Pancreas (tissue), 10 donors: ENCODE measurements around the gene LIF. TPM values are rescaled to one million over a fixed set of nuclear protein-coding genes. Genes with fewer than 3 reads are reported as not detected.

Experiments used
- ATAC-seq, 4 donors: fragments of 200-7000 bp; cut with Tn5 transposase; one replicate each; pipeline versions ENCODE4 v1.8.0 to v1.9.1; 2020; ENCODE audit warnings: mild to moderate bottlenecking in 4 of 4, moderate library complexity in 4 of 4
- DNase-seq, 6 donors: peaks; one replicate each; pipeline ENCODE4 v3.0.0-alpha.2; 2020
- FAIRE-seq: peaks from 2 replicates; lab custom pipeline; 2012; peaks lifted over from hg19 to GRCh38; lab: Jason Lieb, UNC
- H3K27ac ChIP-seq, 4 donors: fragments of 200-600 bp; sonication (generic); 1 replicate in 3 of 4; 2 replicates in 1 of 4; pipeline versions ENCODE4 v1.5.0 to v1.8.0; 2020
- H3K27me3 ChIP-seq, 4 donors: fragments of 200-600 bp; one replicate each; pipeline ENCODE4 v1.8.0; 2021
- H3K36me3 ChIP-seq, 3 donors: fragments of 200-600 bp; sonication (generic) in 1 of 3; one replicate each; pipeline versions ENCODE4 v1.5.0 to v1.8.0; 2020 to 2021
- H3K4me1 ChIP-seq, 3 donors: fragments of 200-600 bp; one replicate each; pipeline ENCODE4 v1.8.0; 2021
- H3K4me3 ChIP-seq, 4 donors: fragments of 200-600 bp; sonication (generic) in 2 of 4; one replicate each; pipeline versions ENCODE4 v1.5.0 to v1.8.0; 2020 to 2021
- H3K9me3 ChIP-seq, 4 donors: fragments of 200-600 bp; one replicate each; pipeline ENCODE4 v1.8.0; 2021
- WGBS, 2 donors: extraction: QIAGEN DNeasy Blood & Tissue Kit; methylation state at CpG; one replicate each; pipeline ENCODE4 v1.1.7; 2013; 5-methylcytosine and 5-hydroxymethylcytosine counted together
- intact Hi-C, 3 donors: fragments of 100-400 bp; cut with DNase I; formaldehyde crosslinking; loops; one replicate each; pipeline versions ENCODE4 v1.11.1 to v1.14.2; 2022
- polyA plus RNA-seq, 2 donors: library from polyadenylated mRNA; stranded (reverse); fragments of 200-250 nt; gene quantifications; one replicate each; pipeline ENCODE4 v1.2.3, GENCODE V29; 2013
- total RNA-seq, 6 donors: library from RNA; stranded (reverse); fragmentation: NEBNext Ultra II Directional in 4 of 6; extraction: Animal tissue kit (Norgen Biotek cat#: 25700) in 4 of 6; gene quantifications; one replicate each; pipeline versions ENCODE4 v1.2.1 to v1.2.4, GENCODE V29; 2021 to 2023
- TF ChIP-seq, protein P1 (sequence below), 4 donors: fragments of 200-600 bp; sonication (generic) in 3 of 4; IDR thresholded peaks; one replicate each; pipeline versions ENCODE4 v1.5.0 to v1.8.0; 2021; ENCODE audit warnings: antibody characterized with exemption in 4 of 4
- donor health status: healthy with polysubstance abuse.
- donor health status: DM: no; HTN: no; CAD: no; lungs with moderate emphysema.
- donor health status: DM: no; HTN: no; CAD: no.
- donor health status: control.
- donor health status: control.
- donor health status: Bipolar disorder and iron deficiency.
- donor health status: DM: yes; HTN: yes; CAD: no.
- donor health status: DM: no; HTN: no; CAD: no.
- donor health status: DM: no; HTN: no; CAD: no.
- donor health status: DM: yes; HTN: yes; CAD: no.

Gene LIF
- total and polyA plus RNA-seq, 8 donors: 0.32 to 5.8 (median 2.3) TPM

DNA sequence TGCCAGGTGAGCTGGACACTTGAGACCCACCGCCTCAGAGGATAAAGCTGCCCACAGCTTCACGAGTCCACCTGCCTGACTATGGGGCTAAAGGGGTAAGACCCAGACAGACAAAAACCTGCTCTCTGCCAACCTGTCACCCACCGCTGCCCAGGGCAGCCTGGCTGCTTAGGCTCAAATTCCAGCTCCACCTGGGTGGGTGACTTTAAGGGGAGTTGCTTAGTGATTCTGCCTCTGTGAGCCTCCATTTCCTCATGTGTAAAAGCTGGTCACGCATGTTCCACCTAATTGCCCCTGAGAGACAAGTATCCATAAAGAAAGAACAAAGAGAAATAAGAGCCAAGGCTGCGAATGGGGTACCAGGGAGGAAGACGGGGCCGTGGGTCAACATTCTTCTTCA is 46.5 kb upstream of the LIF start:
- Histone ChIP-seq H3K9me3 (no peaks in the 10 kb centered on the region), H3K36me3 (peaks cover 0 to 32% (median 3%) of the 10 kb centered on the region in 3 donors), H3K27ac (no peak overlapping the region), H3K4me3 (no peak overlapping the region), H3K27me3 (no peaks in the 10 kb centered on the region), H3K4me1 (peaks cover 10 to 22% (median 22%) of the 10 kb centered on the region in 3 donors)
- TF ChIP-seq, protein P1, sequence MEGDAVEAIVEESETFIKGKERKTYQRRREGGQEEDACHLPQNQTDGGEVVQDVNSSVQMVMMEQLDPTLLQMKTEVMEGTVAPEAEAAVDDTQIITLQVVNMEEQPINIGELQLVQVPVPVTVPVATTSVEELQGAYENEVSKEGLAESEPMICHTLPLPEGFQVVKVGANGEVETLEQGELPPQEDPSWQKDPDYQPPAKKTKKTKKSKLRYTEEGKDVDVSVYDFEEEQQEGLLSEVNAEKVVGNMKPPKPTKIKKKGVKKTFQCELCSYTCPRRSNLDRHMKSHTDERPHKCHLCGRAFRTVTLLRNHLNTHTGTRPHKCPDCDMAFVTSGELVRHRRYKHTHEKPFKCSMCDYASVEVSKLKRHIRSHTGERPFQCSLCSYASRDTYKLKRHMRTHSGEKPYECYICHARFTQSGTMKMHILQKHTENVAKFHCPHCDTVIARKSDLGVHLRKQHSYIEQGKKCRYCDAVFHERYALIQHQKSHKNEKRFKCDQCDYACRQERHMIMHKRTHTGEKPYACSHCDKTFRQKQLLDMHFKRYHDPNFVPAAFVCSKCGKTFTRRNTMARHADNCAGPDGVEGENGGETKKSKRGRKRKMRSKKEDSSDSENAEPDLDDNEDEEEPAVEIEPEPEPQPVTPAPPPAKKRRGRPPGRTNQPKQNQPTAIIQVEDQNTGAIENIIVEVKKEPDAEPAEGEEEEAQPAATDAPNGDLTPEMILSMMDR (IDR thresholded peaks at IDR 0.05): no peak
- no peak for ATAC-seq
- intact Hi-C loops: no loop called here
- WGBS, 2 donors: 93 to 94% methylated on average over 7 of the region's 7 CpGs
- no peak for FAIRE-seq
- no peak for DNase-seq

DNA sequence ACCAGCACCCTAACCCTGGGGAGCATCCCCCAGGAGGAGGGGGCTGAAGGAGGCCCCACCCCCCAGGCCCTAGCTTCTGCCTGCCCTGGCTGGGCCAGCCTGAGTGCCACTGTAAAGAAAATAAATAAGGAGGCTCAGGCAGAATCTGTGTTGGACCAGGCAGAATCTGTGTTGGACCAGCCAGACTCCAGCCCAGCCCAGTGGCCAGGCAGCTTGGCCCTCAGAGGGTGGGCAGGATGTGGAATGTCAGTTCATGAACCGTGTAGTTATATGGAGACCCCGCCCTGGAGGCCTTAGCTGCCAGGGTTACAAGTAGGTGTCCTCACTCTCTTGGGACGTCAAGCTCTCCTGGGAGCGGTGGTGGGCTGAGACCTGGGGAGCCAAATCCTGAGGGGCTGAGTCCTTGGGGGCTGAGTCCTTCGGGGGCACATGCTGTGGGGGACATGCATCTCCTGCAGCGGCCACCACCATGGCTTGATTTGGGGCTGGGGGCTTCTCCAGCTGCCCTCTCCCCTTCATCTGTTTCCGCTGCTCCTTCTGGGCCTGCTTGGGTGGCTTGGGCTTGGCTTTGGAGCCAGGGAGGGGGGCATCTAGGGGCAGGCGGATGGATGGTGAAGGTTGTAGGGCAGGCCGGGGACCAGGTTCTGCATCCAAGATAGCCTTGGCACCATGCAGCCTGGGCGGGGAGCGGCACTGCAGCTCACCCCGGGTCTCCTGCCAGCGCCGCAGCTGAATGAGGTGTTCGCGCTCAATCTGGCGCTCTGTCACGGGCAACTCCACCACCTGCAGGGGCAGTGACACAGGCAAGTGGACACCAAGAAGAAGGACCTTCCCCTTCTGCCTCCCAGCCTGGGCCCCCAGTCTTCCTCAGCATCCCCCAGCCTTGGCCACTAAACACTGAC is 45.8 kb upstream of the LIF start:
- peaks cover 10 to 23% (median 22%) of the 10 kb centered on the region in 3 donors for H3K4me1 ChIP-seq
- ATAC-seq (no peak), DNase-seq (peak in 1 of 6 donors; percentile 31), FAIRE-seq (no peak)
- TF ChIP-seq, protein P1 (IDR thresholded peaks at IDR 0.05): no peak
- no peaks in the 10 kb centered on the region for H3K9me3 ChIP-seq
- no peak overlapping the region for H3K4me3 ChIP-seq
- 89 to 92% methylated on average over 17 to 18 of the region's 18 CpGs for WGBS, 2 donors
- peaks cover 0 to 32% (median 3%) of the 10 kb centered on the region in 3 donors for H3K36me3 ChIP-seq
- peak overlapping the region in 3 of 4 donors; percentile 46 to 80 (median 77) for H3K27ac ChIP-seq
- intact Hi-C loops: no loop called here
- H3K27me3 ChIP-seq: no peaks in the 10 kb centered on the region

DNA sequence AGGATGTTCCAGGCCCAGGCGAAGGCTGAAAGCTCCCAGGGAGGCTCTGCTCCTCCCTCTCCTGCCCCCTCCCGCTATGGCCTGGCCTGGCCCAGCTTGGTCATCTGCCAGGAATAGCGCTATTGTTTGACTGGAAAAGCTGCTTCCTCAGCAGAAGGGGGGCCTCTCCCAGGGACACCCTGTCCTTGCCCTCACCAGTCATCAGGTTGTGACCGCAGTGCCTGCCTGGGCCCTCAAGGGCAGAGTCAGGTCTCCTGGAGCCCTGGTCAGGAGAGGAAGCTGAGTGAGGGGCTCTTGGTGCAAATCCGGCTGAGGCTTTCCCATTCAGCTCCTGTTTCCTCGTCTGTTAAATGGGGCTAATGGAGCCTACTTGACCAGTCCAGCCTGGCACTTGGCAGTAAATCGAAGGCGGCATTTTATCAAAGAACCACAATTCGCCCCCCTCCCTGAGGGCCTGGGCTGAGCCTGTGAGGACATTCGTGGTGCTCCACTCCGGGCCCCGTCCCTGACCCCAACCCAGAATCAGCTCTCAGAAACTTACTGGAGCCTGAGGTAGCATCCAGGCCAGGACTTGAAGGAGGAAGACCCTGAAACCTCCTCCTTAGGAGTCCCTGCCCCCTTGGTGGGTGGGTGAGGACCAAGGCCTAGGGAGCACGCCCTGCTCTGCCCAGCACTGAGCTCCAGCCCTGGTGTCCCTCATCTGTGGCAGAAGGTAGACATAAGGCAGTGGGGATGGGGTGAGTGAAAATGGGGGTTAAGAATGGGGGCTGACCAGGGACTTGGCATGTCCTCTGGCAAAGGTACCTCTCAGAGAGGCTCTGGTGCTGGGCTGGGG is 44.7 kb upstream of the LIF start:
- H3K36me3 ChIP-seq: peaks cover 0 to 25% (median 3%) of the 10 kb centered on the region in 3 donors
- H3K4me3 ChIP-seq: no peak overlapping the region
- no peaks in the 10 kb centered on the region for H3K9me3 ChIP-seq
- H3K27ac ChIP-seq: peak overlapping the region; percentile 46 to 80 (median 76)
- peak; percentile 82 to 92 (median 84) for DNase-seq
- 39 to 40% methylated on average over 13 of the region's 13 CpGs for WGBS, 2 donors
- intact Hi-C loops: no loop called here
- peaks cover 10 to 23% (median 22%) of the 10 kb centered on the region in 3 donors for H3K4me1 ChIP-seq
- no peaks in the 10 kb centered on the region for H3K27me3 ChIP-seq
- ATAC-seq: peak; percentile 22 to 44 (median 26)
- TF ChIP-seq, protein P1 (IDR thresholded peaks at IDR 0.05): no peak
- no peak for FAIRE-seq

DNA sequence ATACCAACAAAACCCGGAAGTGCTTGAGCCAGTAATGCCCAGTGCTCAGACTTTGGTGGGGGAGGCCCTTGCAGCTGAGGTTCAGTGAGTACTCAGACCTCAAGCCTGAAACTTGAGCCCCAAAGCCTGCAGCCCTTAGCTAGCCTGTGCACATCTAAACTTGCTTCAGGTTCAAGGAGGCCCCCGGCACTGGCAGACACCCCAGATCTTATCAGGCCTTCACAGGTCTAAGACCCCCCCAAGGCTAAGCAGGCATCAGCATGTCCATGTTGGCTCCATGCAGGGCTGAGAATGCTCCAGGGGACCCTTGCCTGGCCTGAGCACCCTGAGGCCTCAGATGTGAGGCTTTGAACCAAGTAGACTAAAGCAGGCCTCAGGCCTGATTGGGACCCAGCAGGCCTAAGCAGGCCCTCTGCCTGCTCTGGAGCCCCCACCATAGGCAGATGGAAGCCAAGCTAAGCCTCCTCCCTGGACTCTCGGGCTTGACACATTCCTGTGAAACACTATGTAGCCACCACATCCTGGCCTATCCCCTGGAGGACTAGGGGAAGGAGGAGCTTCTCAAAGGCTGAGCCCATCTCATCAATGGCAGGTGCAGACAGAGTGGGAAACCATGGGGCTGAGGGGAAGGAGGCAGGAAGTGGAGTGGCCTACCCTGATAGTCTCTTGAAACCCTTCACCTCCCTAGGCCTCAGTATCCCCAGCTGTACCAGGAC is 43.9 kb upstream of the LIF start:
- Histone ChIP-seq H3K27me3 (no peaks in the 10 kb centered on the region), H3K4me1 (peaks cover 10 to 23% (median 22%) of the 10 kb centered on the region in 3 donors), H3K36me3 (peaks cover 0 to 25% (median 3%) of the 10 kb centered on the region in 3 donors), H3K4me3 (peak overlapping the region in 1 of 4 donors; percentile 96), H3K27ac (peak overlapping the region; percentile 46 to 80 (median 76)), H3K9me3 (no peaks in the 10 kb centered on the region)
- 44 to 58% methylated on average over 3 of the region's 3 CpGs for WGBS, 2 donors
- ATAC-seq: peak in 3 of 4 donors; percentile 0
- peak in 1 of 6 donors; percentile 74 for DNase-seq
- no peak for FAIRE-seq
- intact Hi-C loops: no loop called here
- TF ChIP-seq, protein P1 (IDR thresholded peaks at IDR 0.05): no peak
